SHP77 (cell line): ENCODE measurements around the gene KXD1.
"Not testable (repeated sequence)": the region's sequence is repeated elsewhere in the genome, so short reads cannot be mapped to it uniquely, and the experiment has no call there.

Experiments
- DNase-seq, 2 experiments: peaks; one replicate each; lab custom pipeline; 2025; lab: John Stamatoyannopoulos, UW

KXD1 gene

DNA sequence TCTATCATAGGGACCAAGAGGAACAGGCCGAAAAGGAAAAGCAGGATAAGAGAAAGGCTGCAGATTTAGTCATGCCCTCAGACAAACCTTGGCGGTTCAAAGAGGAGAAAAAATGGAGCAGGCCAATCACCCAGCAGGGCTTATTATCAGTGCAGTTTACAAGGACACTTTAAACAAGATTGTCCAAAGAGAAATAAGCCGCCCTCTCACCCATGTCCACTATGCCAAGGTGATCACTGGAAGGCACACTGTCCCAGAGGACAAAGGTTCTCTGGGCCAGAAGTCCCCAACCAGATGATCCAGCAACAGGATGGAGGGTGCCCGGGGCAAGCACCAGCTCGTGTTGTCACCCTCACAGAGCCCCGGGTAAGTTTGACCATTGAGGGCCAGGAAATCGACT, 22.6 kb downstream of the KXD1 start:
- no peak for DNase-seq

GRCh38 chr19:18586306-18586705, 28.6 kb downstream of the KXD1 start:
- DNase-seq: no peak

- no peak for DNase-seq
Observed at GRCh38 chr19:18587561-18587960, 29.9 kb downstream of the KXD1 start.

- DNase-seq: no peak
Observed at GRCh38 chr19:18587962-18588610, 30.4 kb downstream of the KXD1 start.

DNA sequence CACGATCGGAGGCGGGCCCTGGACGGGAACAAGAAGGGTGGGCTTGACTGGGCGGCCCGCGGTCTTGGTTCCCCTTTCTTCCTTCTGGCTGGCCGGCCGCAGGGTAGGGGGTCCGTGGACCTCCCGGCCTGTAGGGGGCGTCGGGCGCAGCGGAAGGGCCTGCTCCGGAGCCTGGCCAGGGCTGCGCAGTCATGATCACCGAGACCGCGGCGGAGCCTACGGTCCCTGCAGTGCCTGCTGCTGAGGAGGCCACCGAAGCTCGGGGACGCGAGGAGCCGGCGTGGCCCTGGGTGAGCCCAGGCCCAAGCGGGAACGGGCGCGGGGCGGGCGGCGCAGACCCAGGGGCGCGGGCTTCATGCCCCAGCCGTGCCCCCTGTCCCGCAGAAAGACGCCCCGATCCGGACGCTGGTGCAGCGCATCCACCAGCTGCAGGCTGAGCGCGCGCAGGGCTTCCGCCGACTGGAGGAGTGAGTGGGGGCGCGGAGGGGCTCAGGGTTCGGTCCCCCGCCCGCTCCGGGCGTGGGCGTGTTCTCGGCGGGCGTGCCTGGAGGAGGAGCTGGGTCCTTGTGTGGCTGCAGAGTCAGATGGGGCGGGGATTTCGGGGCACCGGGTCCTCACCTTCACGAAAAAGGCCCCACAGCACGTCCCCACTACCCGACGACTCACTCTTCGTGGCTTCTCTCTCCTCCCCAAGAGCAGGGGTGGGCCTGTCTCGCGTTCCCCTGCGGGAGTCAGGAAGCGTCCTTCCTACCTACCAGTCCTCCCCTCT, 31.1 kb downstream of the KXD1 start, which contains the start of gene REX1BD:
TSS of gene REX1BD (plus strand) at position 188 of the 769 bp plus-strand sequence. CDS start at position 192, 4 bp downstream.
- peak; percentile 73 to 91 for DNase-seq

GRCh38 chr19:18589380-18590272, 32.0 kb downstream of the KXD1 start:
- peak; percentile 90 to 91 for DNase-seq

DNA sequence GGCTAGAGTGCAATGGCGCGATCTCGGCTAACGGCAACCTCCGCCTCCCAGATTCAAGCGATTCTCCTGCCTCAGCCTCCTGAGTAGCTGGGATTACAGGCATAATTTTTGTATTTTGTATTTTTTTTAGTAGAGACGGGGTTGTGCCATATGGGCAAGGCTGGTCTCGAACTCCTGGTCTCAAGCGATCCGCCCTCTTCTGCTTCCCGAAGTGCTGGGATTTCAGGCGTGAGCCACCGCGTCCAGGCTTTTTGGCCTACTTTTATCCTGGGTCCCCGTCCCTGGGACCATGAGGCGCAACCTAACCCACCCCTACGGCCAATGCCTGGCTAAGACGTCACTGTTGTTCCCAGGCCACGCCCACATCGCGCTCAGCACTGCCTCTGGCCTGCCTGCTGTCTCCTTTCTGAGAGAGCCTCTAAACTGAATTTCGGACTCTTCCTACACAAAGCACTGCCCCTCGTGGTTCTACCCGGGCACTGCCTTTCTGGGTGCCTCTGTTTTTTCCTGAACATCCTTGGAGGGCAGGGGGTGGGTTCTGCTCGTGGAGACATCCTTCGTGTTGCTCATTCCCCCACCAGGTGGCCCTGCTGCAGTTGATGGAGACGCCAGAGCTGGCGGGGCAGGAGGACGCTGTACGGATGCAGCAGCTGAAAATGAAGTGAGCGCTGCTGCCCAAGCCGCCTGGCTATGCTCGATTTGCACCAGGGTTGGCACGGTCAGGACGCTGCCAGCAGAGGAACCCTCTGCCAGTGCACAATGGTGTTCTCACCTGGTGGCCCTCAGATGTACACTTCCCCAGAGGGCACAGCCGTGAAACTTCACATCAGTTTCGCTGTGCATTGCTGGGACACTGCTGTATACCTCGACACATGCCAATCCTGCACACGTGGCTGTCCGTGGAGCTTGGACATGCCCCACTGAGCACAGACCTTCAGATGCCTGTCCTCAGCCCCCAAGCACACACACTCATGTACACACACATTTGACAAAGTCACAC, 32.9 kb downstream of the KXD1 start:
- peak; percentile 99 for DNase-seq

- no peak for DNase-seq
Observed at GRCh38 chr19:18591735-18592385, 34.2 kb downstream of the KXD1 start.

GRCh38 chr19:18592732-18593131, 35.1 kb downstream of the KXD1 start:
- DNase-seq: not testable (repeated sequence)

DNA sequence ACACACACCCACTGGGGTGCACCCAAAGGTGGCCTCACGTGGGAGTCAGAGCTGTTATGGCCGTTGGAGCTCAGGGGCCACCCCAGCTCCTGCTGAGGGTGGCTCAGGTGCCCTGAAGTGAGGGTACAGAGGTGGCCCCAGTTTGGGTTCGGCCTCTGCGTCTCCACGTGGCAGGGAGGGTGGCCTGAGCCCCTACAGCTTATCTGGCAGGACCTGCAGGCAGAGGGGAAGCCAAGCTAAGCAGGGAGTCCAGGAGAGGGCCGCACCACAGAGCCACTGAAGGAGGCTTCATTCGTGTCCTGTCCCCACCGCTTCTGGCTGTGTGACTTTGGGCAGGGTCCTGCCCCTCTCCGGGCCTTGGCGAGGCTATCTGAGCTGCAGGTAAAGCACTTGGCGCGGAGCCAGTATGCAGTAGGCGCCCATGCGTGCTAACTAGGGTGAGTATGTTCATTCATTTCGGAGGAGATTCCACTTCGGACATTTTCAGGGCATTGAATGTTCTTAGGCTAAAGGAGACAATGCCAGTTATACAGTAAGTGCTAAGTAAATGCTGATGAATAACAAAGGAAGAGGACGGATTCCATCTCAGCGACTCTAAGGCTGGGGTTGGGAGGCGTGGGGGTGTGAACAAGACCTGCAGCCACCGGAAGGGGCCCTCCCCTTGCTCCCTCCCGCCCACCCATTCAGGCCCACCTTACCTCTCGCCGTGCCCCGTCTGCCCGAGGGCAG, 35.9 kb downstream of the KXD1 start:
- no peak for DNase-seq

- DNase-seq: peak; percentile 65 to 67
Observed at GRCh38 chr19:18594096-18594823, 36.6 kb downstream of the KXD1 start.

GRCh38 chr19:18594824-18595373, 37.2 kb downstream of the KXD1 start:
- DNase-seq: peak; percentile 37 to 58

- DNase-seq: no peak
Observed at GRCh38 chr19:18595475-18595874, 37.8 kb downstream of the KXD1 start.

DNA sequence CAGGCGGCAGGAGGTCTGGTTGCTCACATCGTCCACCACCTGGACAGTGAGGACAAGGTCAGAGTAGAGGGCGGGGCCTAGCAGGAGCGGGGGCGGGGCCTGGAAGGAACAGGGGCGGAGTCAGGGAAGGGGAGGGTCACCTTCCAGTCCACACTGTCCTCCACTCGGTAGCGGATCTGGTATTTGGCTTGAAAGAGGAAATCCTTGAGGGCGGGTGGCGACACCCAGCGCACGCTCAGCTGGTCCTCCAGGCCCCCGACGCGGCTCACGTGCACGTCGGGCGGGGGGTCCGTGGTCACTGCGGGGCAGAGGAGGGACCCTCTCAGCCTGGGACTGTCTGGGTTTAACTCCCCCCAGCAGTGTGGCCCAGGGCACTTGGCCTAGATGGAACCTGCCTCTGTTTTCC, 39.1 kb downstream of the KXD1 start:
- DNase-seq: peak; percentile 84 to 85

DNA sequence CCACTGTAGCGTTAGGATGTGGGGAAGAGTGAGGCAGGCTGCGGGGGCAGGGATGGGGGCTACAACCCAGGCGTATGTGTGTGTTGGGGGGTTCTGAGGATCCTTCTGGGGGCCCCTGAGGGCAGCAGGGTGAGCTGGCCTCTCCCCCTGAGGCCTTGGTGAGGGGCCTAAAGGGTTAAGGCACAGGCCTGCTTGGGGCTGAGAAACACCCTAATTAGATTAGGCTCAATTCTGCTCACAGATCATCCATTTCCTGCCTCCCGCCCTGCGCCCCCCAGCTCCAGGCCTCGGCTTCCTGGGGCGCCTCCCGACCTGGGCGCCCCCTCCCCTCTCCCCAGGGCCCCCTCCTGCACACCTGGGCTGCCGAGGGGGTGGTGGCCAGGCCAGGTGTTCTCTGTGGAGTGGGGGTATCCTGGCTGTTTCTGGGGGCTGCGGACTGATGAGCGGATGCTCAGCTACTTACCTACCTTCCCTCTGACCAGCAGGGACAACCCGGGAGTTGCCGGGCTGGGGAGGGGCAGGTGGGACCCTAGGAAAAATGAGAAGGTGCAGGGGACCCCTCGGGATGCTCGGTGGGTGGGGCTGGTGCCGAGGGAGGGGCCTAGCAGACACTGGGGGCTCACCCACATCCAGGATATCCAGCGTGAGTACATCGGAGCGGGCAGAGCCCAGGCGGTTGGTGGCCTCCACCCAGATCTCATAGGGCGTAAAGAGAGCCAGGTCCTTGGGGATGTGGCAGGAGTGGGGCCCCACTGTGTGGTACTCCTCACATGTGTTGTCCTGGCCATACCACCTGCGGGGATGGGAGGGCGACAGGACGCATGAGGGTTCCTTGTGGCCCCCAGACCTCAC, 40.4 kb downstream of the KXD1 start:
- no peak for DNase-seq

DNA sequence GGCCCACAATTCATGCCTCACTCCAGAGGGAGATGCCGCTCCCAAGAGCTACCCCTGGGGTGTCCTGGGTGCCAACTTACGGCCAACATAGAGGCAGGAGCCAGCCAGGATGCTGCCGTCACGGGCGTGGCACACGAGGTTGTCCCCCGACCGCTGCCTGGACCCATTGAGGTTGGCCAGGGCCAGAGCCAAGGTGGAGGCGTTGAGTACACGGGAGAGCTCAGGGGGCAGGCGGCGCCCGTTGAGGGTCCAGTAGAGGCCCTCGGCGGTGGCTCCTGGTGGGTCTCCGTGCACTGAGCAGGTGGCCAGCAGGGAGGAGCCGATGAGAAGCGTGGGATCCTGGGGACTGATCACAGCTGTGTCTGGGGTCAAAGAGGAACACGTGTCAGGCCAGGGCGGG, 41.8 kb downstream of the KXD1 start:
- no peak for DNase-seq

DNA sequence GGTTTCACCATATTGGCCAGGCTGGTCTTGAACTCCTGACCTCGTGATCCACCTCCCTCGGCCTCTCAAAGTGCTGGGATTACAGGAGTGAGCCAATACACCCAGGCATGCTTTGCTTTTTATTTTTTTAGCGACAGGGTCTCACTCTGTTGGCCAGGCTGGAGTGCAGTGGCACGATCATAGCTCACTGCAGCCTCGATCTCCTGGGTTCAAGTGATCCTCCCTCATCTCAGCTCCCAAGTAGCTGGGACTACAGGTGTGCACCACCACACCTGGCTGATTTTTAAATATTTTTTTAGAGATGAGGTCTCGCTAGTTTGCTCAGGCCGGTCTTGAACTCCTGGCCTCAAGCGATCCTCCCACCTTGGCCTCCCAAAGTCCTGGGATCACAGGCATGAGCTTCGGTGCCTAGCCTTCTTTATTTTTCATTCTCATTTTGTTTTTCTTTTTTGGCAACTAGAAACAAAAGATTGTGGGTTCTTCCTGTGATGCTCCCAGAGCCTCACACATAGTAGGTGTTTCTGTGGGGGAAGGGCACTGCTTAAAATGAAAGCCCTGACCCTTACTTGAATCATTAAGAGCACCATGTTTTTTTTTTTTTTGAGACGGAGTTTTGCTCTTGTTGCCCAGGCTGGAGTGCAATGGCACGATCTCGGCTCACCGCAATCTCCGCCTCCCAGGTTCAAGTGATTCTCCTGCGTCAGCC, 43.2 kb downstream of the KXD1 start:
- DNase-seq: not testable (repeated sequence)
